GM19324 (cell line): ENCODE results near the gene LECT2.

Source experiments
- ATAC-seq: cut with Tn5 transposase; IDR thresholded peaks from one replicate; pipeline ENCODE4 v1.9.1; 2021; ENCODE audit warnings: mild to moderate bottlenecking, moderate library complexity; ENCODE audit not compliant: unreplicated experiment, low FRiP score

The LECT2 gene

GRCh38 chr5:135979510-135979909 lies 24.7 kb upstream of the LECT2 start:
- ATAC-seq = no peak

GRCh38 chr5:135978993-135979392 lies 24.2 kb upstream of the LECT2 start:
- ATAC-seq = no peak

GRCh38 chr5:135978212-135978631 lies 23.4 kb upstream of the LECT2 start:
- ATAC-seq = no peak

GRCh38 chr5:135977375-135977928 lies 22.7 kb upstream of the LECT2 start:
- no peak for ATAC-seq

- no peak for ATAC-seq
These were observed 21.4 kb upstream of the LECT2 start for GRCh38 chr5:135976216-135976615.

- ATAC-seq = no peak
These were observed 20.3 kb upstream of the LECT2 start for GRCh38 chr5:135975122-135975521.

GRCh38 chr5:135974021-135974600 lies 19.3 kb upstream of the LECT2 start:
- no peak for ATAC-seq

GRCh38 chr5:135973323-135974020 lies 18.7 kb upstream of the LECT2 start:
- no peak for ATAC-seq

- ATAC-seq = no peak
These were observed 16.9 kb upstream of the LECT2 start for GRCh38 chr5:135971701-135972100.

- no peak for ATAC-seq
These were observed 12.0 kb upstream of the LECT2 start for GRCh38 chr5:135966790-135967189.

GRCh38 chr5:135966165-135966564 lies 11.4 kb upstream of the LECT2 start:
- no peak for ATAC-seq

GRCh38 chr5:135965504-135965903 lies 10.7 kb upstream of the LECT2 start:
- no peak for ATAC-seq

GRCh38 chr5:135964670-135965320 lies 10.0 kb upstream of the LECT2 start:
- ATAC-seq = no peak

GRCh38 chr5:135955525-135955924 lies 742 bp upstream of the LECT2 start:
- no peak for ATAC-seq

GRCh38 chr5:135953850-135954249 lies 933 bp downstream of the LECT2 start:
- ATAC-seq = no peak

- no peak for ATAC-seq
These were observed 2.1 kb downstream of the LECT2 start for GRCh38 chr5:135952683-135953082.

- no peak for ATAC-seq
These were observed 3.0 kb downstream of the LECT2 start for GRCh38 chr5:135951807-135952206.

- ATAC-seq = no peak
These were observed 3.5 kb downstream of the LECT2 start for GRCh38 chr5:135951257-135951656.

- ATAC-seq = no peak
These were observed 4.2 kb downstream of the LECT2 start for GRCh38 chr5:135950611-135951010.

GRCh38 chr5:135944967-135945560 lies 9.7 kb downstream of the LECT2 start:
- no peak for ATAC-seq

- no peak for ATAC-seq
These were observed 10.2 kb downstream of the LECT2 start for GRCh38 chr5:135944564-135944963.
